Measurements from ENCODE around the gene SNX25.

DNA sequence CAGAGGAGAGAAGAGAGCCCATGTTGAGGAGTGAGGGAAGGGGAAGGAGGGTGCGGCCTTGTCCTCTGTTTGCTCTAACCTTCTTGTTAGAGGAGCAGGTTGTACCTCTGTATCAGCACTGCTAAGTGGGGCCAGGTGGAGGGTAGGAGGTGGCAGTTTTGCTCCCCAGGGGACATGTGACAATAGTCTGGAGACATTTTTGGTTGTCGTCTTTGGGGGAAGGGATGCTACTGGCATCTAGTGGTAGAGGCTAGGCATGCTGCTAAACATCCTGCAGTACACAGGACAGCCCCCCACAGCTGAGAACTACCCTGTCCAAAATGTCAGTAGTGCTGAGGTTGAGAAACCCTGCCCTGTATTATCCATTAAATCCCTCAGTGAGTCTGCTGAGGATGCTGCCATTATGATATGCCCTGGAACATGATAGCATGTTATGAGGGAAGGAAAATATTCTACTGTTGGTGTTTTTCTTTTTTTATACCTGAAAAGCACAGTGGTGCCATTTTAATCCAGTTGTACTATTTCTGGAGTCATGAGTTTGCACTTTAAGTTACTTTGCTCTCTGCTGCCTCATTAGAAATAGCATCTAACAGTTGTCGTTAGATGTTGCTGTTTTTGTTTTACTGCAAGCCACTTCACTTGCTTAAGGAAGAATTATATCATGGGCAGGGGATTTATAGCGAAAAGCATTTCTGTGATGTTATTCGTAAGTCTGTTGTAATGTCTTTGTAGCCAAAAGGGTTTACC lies 95.7 kb downstream of the SNX25 start:
- TF ChIP-seq POLR2AphosphoS5 (IDR thresholded peaks at IDR 0.05) (no peak), POLR2A (IDR thresholded peaks at IDR 0.05) (no peak)

Data from stomach (tissue), 4 donors.